ENCODE measurements around the gene COL26A1.

Gene COL26A1

DNA sequence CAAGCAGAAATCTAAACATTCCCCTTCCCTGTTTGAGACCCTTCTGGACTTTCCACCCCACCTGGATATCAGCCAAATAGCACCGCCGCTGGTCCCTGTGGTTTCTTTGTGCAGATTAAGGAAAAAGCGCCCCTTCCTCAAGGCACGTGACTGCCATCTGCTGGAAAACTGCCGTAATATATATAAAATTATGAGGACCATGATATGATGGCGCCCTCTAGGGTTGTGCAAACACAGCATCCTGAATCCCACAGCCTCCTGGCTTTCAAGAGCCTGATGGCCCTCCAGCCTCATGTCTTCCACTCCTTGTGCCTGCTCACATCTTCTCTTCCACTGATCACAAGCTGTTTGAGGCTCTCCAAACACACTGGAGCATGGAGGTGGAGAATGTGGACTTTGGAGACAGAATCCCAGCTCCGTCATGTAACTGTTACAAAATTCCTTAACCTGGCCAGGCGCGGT lies 145.1 kb downstream of the COL26A1 start:
- Histone ChIP-seq H3K36me3 (ENCODE audit: insufficient read depth, low read depth, low read length) (no peaks in the 10 kb centered on the region), H3K9me3 (ENCODE audit: insufficient read depth, low read depth, low read length) (no peaks in the 10 kb centered on the region), H3K9ac (ENCODE audit: low read depth, low read length) (peak overlapping the region; percentile 35; the same call in 1 of the 2 replicates), H3K27ac (ENCODE audit: low read length) (no peak overlapping the region), H3K27me3 (ENCODE audit: insufficient read depth, low read length) (no peaks in the 10 kb centered on the region), H3K4me3 (ENCODE audit: low read length) (peak overlapping the region; percentile 34; the same call in 1 of the 2 replicates), H3K4me1 (ENCODE audit: insufficient read depth, low read length) (no peaks in the 10 kb centered on the region; the same call in 1 of the 2 replicates)

DNA sequence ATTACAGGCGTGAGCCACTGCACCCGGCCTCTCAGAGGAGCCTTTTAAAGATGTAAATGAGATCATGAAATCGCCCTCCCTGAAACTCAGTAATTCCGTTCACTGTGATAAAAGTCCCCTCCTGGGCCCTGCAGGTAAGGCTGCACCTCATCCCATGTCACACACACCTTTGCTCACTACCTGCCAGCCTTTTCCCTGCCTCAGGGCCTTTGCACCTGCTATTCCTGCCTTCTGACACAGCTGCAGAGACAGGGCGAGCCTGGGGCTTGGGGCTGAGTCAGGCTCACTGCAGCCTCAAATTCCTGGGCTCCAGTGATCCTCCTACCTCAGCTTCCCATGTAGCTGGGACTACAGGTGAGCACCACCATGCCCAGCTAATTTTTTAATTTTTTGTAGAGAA lies 147.6 kb downstream of the COL26A1 start:
- H3K36me3 ChIP-seq (ENCODE audit: insufficient read depth, low read depth, low read length), result no peaks in the 10 kb centered on the region
- no peak overlapping the region for H3K9ac ChIP-seq (ENCODE audit: low read depth, low read length)
- no peak overlapping the region for H3K27ac ChIP-seq (ENCODE audit: low read length)
- H3K9me3 ChIP-seq (ENCODE audit: insufficient read depth, low read depth, low read length), result no peaks in the 10 kb centered on the region
- H3K4me3 ChIP-seq (ENCODE audit: low read length), result no peak overlapping the region
- no peaks in the 10 kb centered on the region for H3K27me3 ChIP-seq (ENCODE audit: insufficient read depth, low read length)
- no peaks in the 10 kb centered on the region; the same call in 1 of the 2 replicates for H3K4me1 ChIP-seq (ENCODE audit: insufficient read depth, low read length)

DNA sequence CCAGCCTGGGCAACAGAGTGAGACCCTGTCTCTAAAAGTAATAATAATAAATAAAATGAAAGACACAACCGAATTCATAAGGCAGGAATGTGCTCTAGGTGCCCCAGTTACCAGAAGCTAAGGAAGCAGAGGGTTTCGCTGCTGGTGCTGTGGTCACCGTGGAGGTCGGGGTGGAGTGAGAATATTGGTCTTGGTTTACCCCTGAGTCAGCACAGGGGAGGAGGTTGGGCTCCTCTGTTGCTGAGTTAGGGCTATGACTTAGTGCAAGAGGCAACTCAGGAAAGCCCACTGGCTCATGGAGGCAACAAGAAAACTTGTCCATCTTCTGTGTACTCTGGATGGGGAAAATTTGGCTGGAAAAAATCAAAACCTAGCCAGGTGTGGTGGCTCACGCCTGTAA lies 149.3 kb downstream of the COL26A1 start:
- Histone ChIP-seq H3K27ac (ENCODE audit: low read length) (no peak overlapping the region), H3K9ac (ENCODE audit: low read depth, low read length) (no peak overlapping the region), H3K4me3 (ENCODE audit: low read length) (no peak overlapping the region), H3K4me1 (ENCODE audit: insufficient read depth, low read length) (no peaks in the 10 kb centered on the region; the same call in 1 of the 2 replicates), H3K27me3 (ENCODE audit: insufficient read depth, low read length) (no peaks in the 10 kb centered on the region), H3K9me3 (ENCODE audit: insufficient read depth, low read depth, low read length) (no peaks in the 10 kb centered on the region), H3K36me3 (ENCODE audit: insufficient read depth, low read depth, low read length) (no peaks in the 10 kb centered on the region)

DNA sequence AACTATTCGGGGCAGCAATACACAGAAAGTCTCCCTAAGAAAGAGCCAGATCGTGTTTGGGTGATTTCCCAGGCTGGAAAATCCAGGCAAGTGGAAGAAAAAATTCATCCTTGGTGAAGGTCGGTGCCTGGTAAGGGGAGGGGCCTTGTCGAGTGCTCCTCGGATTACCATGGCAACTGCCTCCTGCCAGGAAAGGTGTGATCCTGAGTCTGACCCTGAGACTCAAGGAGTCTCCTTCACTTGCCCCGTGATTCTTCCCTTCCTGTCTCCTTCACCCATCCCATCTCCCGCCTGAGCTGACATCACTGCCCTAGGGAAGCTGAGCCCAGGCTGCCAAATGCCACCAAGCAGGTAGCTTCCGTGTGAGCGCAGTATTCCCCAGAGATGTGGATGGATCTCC lies 154.2 kb downstream of the COL26A1 start:
- H3K27ac ChIP-seq (ENCODE audit: low read length), result no peak overlapping the region
- no peaks in the 10 kb centered on the region for H3K27me3 ChIP-seq (ENCODE audit: insufficient read depth, low read length)
- H3K9ac ChIP-seq (ENCODE audit: low read depth, low read length), result no peak overlapping the region
- no peak overlapping the region for H3K4me3 ChIP-seq (ENCODE audit: low read length)
- H3K36me3 ChIP-seq (ENCODE audit: insufficient read depth, low read depth, low read length), result no peaks in the 10 kb centered on the region
- no peaks in the 10 kb centered on the region for H3K9me3 ChIP-seq (ENCODE audit: insufficient read depth, low read depth, low read length)
- no peaks in the 10 kb centered on the region for H3K4me1 ChIP-seq (ENCODE audit: insufficient read depth, low read length)

DNA sequence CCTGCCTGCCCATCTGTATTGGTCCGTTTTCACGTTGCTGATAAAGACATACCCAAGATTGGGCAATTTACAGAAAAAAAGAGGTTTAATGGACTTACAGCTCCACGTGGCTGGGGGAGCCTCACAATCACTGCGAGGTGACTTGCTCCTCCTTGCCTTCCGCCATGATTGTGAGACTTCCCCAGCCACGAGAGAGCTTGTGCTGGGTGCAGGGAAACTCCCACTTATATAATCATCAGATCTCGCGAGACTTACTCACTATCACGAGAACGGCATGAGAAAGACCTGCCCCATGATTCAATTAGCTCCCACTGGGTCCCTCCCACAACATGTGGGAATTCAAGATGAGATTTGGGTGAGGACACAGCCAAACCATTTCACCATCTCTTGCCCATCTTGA lies 154.6 kb downstream of the COL26A1 start:
- H3K27ac ChIP-seq (ENCODE audit: low read length), result no peak overlapping the region
- H3K36me3 ChIP-seq (ENCODE audit: insufficient read depth, low read depth, low read length), result no peaks in the 10 kb centered on the region
- no peaks in the 10 kb centered on the region for H3K9me3 ChIP-seq (ENCODE audit: insufficient read depth, low read depth, low read length)
- no peaks in the 10 kb centered on the region for H3K4me1 ChIP-seq (ENCODE audit: insufficient read depth, low read length)
- H3K4me3 ChIP-seq (ENCODE audit: low read length), result no peak overlapping the region
- no peak overlapping the region for H3K9ac ChIP-seq (ENCODE audit: low read depth, low read length)
- H3K27me3 ChIP-seq (ENCODE audit: insufficient read depth, low read length), result no peaks in the 10 kb centered on the region

DNA sequence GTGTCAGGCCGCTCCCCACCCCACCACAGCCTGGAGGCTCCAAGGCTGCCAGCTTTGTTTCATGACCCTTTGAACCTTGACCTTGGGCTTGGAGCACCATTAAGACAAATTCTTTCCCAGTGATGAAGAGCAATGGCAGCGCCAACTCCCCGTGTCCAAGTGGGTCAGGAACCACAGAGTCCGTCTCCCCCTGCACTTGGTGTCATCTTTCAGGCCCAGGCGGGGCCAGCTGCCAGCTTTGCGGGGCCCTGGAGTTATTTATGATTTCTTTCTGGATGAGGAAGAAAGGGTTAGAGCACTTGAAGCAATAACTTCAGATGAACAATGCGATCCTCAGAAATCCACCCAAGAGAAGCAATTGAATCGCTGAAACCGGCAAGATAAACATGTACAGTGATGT lies 155.7 kb downstream of the COL26A1 start:
- Histone ChIP-seq H3K27ac (ENCODE audit: low read length) (no peak overlapping the region), H3K9me3 (ENCODE audit: insufficient read depth, low read depth, low read length) (no peaks in the 10 kb centered on the region), H3K27me3 (ENCODE audit: insufficient read depth, low read length) (no peaks in the 10 kb centered on the region), H3K4me3 (ENCODE audit: low read length) (no peak overlapping the region), H3K36me3 (ENCODE audit: insufficient read depth, low read depth, low read length) (no peaks in the 10 kb centered on the region), H3K4me1 (ENCODE audit: insufficient read depth, low read length) (no peaks in the 10 kb centered on the region), H3K9ac (ENCODE audit: low read depth, low read length) (no peak overlapping the region)

DNA sequence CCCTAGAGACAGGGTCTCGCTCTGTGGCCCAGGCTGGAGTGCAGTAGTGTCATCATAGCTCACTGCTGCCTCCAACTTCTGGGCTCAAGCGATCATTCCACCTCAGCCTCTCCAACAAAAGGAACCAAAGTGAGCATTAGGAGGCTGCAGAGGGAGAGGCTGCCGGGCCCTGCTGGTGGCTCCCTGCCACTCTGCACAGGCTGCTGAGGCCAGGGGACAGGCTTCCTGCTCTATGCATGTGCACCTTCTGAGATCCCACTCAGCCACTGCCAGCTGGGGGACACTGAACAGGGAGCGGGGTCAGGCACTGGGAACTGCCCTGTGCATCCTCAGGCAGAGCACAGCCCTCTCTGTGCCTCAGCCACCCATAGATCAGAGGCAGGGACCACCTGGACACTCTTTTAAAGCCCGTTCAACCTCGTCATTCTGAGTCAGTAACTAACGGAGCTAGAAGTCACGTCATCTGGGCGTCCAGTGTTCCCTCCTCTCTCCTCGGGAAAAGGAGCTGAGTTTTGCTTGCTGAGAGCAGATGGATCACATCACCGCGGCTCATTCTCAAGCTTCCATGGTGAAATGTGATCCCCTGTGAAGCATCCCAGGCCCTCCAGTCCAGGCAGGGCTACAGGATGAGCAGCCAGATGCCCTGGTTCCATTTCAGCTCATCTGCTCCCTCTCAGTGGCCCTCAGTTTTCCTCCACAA lies 156.8 kb downstream of the COL26A1 start:
- Histone ChIP-seq H3K36me3 (ENCODE audit: insufficient read depth, low read depth, low read length) (no peaks in the 10 kb centered on the region), H3K9me3 (ENCODE audit: insufficient read depth, low read depth, low read length) (no peaks in the 10 kb centered on the region), H3K9ac (ENCODE audit: low read depth, low read length) (no peak overlapping the region), H3K27me3 (ENCODE audit: insufficient read depth, low read length) (no peaks in the 10 kb centered on the region), H3K4me3 (ENCODE audit: low read length) (no peak overlapping the region), H3K27ac (ENCODE audit: low read length) (no peak overlapping the region), H3K4me1 (ENCODE audit: insufficient read depth, low read length) (no peaks in the 10 kb centered on the region)

DNA sequence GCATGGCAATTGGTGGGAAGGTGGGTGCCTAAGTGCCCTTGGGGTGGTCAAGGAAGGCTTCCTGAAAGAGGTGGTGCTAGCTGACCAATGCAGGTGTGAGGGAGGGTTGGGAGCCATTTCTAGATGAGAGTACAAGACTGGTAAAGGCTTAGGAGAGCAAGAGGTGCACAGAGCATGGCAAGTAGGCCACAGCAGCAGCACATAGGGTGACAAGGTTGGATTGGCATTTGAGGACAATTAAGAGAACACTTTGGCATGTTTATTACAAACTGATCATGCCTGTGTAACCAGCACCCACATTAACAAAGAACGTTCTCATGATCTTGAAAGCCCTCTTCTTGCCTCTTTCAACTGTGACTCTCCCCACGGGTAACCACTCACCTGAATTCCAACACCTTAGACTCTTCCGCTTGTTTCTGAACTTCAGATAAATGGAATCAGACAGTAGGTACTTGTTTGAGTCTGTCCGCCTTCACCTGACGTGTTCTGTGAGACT lies 158.8 kb downstream of the COL26A1 start:
- H3K9ac ChIP-seq (ENCODE audit: low read depth, low read length), result no peak overlapping the region
- no peaks in the 10 kb centered on the region for H3K36me3 ChIP-seq (ENCODE audit: insufficient read depth, low read depth, low read length)
- no peak overlapping the region for H3K4me3 ChIP-seq (ENCODE audit: low read length)
- H3K27me3 ChIP-seq (ENCODE audit: insufficient read depth, low read length), result no peaks in the 10 kb centered on the region
- no peak overlapping the region for H3K27ac ChIP-seq (ENCODE audit: low read length)
- no peaks in the 10 kb centered on the region for H3K4me1 ChIP-seq (ENCODE audit: insufficient read depth, low read length)
- H3K9me3 ChIP-seq (ENCODE audit: insufficient read depth, low read depth, low read length), result no peaks in the 10 kb centered on the region

DNA sequence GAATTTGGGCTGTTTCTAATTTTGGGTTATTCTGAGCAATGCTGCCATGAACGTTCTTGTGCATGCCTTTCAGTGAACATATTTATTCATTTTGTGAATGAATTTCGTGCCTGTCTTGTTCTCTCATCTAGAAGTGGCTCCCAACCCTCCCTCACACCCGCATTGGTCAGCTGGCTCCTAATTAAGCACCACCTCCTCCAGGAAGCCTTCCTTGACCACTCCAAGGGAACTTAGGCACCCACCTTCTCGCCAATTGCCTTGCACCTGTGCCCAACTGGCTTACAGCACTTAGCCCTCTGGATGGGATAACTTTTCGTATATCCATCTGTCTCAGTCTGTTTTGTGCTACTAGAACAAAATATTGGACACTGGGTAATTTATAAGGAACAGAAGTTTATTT lies 159.3 kb downstream of the COL26A1 start:
- Histone ChIP-seq H3K27ac (ENCODE audit: low read length) (no peak overlapping the region), H3K9ac (ENCODE audit: low read depth, low read length) (no peak overlapping the region), H3K27me3 (ENCODE audit: insufficient read depth, low read length) (no peaks in the 10 kb centered on the region), H3K4me1 (ENCODE audit: insufficient read depth, low read length) (no peaks in the 10 kb centered on the region), H3K36me3 (ENCODE audit: insufficient read depth, low read depth, low read length) (no peaks in the 10 kb centered on the region), H3K4me3 (ENCODE audit: low read length) (no peak overlapping the region), H3K9me3 (ENCODE audit: insufficient read depth, low read depth, low read length) (no peaks in the 10 kb centered on the region)

DNA sequence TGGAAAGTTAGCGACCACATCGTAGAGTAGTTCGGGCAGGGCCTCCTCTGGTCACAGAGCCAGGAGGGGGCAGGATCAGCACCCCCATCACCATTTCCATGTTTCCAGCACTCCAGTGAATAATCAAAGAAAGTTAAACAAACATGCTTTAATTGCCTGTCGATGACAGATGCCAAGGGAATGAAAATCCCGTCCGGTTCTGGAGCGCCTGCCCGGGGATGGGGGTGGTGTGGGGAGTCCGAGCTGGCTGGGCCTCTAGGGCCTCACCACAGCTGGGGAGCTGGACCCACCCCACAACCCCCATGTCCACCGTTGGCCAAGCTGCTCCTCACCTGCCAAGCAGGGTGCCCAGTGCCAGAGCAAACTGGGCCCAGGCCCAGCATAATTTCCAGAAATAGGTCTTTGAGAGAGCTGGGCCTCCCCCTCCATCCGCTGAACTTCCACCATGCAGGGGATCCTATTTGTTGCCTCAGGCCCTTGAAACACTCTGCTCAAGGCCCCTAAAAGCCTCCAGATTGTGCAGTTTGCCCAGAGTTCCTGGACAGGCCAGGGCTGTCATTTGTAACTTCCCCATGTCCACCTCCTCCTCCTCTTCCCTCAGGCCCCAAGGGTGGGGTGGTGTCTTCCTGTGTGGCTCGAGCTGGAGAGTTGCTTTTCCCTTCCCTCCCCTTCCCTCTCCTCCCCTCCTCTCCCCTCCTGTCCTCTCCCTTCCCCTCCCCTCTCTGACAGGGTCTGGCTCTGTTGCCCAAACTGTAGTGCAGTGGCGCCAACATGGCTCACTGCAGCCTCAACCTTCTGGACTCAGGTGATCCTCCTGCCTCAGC lies 165.4 kb downstream of the COL26A1 start:
- no peak overlapping the region for H3K27ac ChIP-seq (ENCODE audit: low read length)
- no peaks in the 10 kb centered on the region for H3K9me3 ChIP-seq (ENCODE audit: insufficient read depth, low read depth, low read length)
- H3K36me3 ChIP-seq (ENCODE audit: insufficient read depth, low read depth, low read length), result no peaks in the 10 kb centered on the region
- no peaks in the 10 kb centered on the region for H3K27me3 ChIP-seq (ENCODE audit: insufficient read depth, low read length)
- H3K9ac ChIP-seq (ENCODE audit: low read depth, low read length), result no peak overlapping the region
- H3K4me1 ChIP-seq (ENCODE audit: insufficient read depth, low read length), result no peaks in the 10 kb centered on the region
- H3K4me3 ChIP-seq (ENCODE audit: low read length), result no peak overlapping the region

DNA sequence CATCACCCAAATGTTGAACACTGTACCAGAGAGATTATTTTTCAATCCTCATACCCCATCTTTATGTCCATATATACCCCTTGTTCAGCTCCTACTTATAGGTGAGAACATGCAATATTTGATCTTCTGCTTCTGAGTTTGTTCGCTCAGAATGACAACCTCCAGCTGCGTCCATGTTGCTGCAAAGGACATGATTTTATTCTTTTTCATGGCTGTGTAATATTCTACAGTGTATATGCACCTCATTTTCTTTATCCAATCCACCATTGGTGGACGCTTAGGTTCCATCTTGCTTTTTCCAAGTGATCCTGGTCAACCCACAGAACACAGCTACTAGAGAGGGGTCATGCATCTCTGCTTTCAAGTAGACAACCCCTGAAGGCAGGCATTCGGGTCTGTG lies 166.9 kb downstream of the COL26A1 start:
- H3K9me3 ChIP-seq (ENCODE audit: insufficient read depth, low read depth, low read length), result no peaks in the 10 kb centered on the region
- no peak overlapping the region for H3K27ac ChIP-seq (ENCODE audit: low read length)
- H3K36me3 ChIP-seq (ENCODE audit: insufficient read depth, low read depth, low read length), result peaks cover 3% of the 10 kb centered on the region; the same call in 1 of the 2 replicates
- no peak overlapping the region for H3K4me3 ChIP-seq (ENCODE audit: low read length)
- H3K4me1 ChIP-seq (ENCODE audit: insufficient read depth, low read length), result no peaks in the 10 kb centered on the region
- H3K9ac ChIP-seq (ENCODE audit: low read depth, low read length), result no peak overlapping the region
- no peaks in the 10 kb centered on the region for H3K27me3 ChIP-seq (ENCODE audit: insufficient read depth, low read length)
